Measurements from ENCODE around the gene PRKCD. TPM values are rescaled to one million over a fixed set of nuclear protein-coding genes. Genes with fewer than 3 reads are reported as not detected.

PRKCD gene
- total RNA-seq, 1 donor from 2014 or later = 16.1 TPM

GRCh38 chr3:53116956-53117355 lies 44.1 kb upstream of the PRKCD start:
- no peaks in the 10 kb centered on the region for H3K4me1 Mint-ChIP-seq

GRCh38 chr3:53120336-53120735 lies 40.7 kb upstream of the PRKCD start:
- DNase-seq (ENCODE audit: low spot score in 2 of 2, unreplicated experiment in 2 of 2) = no peak
- Mint-ChIP-seq H3K36me3 (peaks cover 35% of the 10 kb centered on the region), H3K4me1 (no peaks in the 10 kb centered on the region), H3K4me3 (no peak overlapping the region), H3K27me3 (ENCODE audit: low read depth) (no peaks in the 10 kb centered on the region), H3K27ac (no peak overlapping the region), H3K9me3 (no peaks in the 10 kb centered on the region)
- no peak for TF ChIP-seq CTCF (IDR thresholded peaks at IDR 0.05; ENCODE audit: unreplicated experiment)

More at GRCh38 chr3:53116956-53117355, 44.1 kb upstream of the PRKCD start:
- no peak overlapping the region for H3K27ac Mint-ChIP-seq
- peaks cover 13% of the 10 kb centered on the region for H3K36me3 Mint-ChIP-seq
- no peak for DNase-seq (ENCODE audit: low spot score in 2 of 2, unreplicated experiment in 2 of 2)
- TF ChIP-seq CTCF (IDR thresholded peaks at IDR 0.05; ENCODE audit: unreplicated experiment) = no peak
- no peaks in the 10 kb centered on the region for H3K9me3 Mint-ChIP-seq
- H3K27me3 Mint-ChIP-seq (ENCODE audit: low read depth) = no peaks in the 10 kb centered on the region
- no peak overlapping the region for H3K4me3 Mint-ChIP-seq

GRCh38 chr3:53122255-53122932 lies 38.6 kb upstream of the PRKCD start:
- Mint-ChIP-seq H3K36me3 (peaks cover 40% of the 10 kb centered on the region), H3K4me3 (no peak overlapping the region), H3K9me3 (no peaks in the 10 kb centered on the region), H3K27me3 (ENCODE audit: low read depth) (no peaks in the 10 kb centered on the region), H3K4me1 (no peaks in the 10 kb centered on the region), H3K27ac (no peak overlapping the region)
- no peak for TF ChIP-seq CTCF (IDR thresholded peaks at IDR 0.05; ENCODE audit: unreplicated experiment)
- DNase-seq (ENCODE audit: low spot score in 2 of 2, unreplicated experiment in 2 of 2) = no peak

- Mint-ChIP-seq H3K4me1 (no peaks in the 10 kb centered on the region), H3K27ac (no peak overlapping the region), H3K36me3 (peaks cover 40% of the 10 kb centered on the region), H3K27me3 (ENCODE audit: low read depth) (no peaks in the 10 kb centered on the region), H3K9me3 (no peaks in the 10 kb centered on the region), H3K4me3 (no peak overlapping the region)
- no peak for TF ChIP-seq CTCF (IDR thresholded peaks at IDR 0.05; ENCODE audit: unreplicated experiment)
- DNase-seq (ENCODE audit: low spot score in 2 of 2, unreplicated experiment in 2 of 2) = no peak
Observed at GRCh38 chr3:53122933-53123305, 38.1 kb upstream of the PRKCD start.

DNA sequence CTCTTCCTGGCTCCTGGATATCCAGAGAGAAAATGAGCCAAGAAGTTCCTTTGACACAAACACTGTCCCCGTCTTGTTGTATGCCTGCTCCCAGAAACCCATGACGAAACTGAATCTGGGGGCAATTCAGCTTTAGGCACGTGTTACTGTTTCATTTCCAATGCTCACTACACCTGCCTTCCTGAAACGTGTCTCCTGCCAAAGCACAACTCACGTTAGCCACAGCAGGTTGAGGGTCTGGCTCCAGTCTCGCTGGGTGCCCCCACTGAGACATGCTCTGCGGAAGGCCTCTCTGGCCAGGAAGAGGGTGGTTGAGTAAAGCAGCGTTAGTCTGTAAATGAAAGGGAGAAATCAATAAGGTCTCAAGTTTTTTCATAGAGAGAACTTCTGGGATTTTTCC lies 37.5 kb upstream of the PRKCD start:
- Mint-ChIP-seq H3K4me3 (no peak overlapping the region), H3K9me3 (no peaks in the 10 kb centered on the region), H3K36me3 (peaks cover 35% of the 10 kb centered on the region), H3K4me1 (no peaks in the 10 kb centered on the region), H3K27ac (no peak overlapping the region), H3K27me3 (ENCODE audit: low read depth) (no peaks in the 10 kb centered on the region)
- DNase-seq (ENCODE audit: low spot score in 2 of 2, unreplicated experiment in 2 of 2) = no peak
- no peak for TF ChIP-seq CTCF (IDR thresholded peaks at IDR 0.05; ENCODE audit: unreplicated experiment)

DNA sequence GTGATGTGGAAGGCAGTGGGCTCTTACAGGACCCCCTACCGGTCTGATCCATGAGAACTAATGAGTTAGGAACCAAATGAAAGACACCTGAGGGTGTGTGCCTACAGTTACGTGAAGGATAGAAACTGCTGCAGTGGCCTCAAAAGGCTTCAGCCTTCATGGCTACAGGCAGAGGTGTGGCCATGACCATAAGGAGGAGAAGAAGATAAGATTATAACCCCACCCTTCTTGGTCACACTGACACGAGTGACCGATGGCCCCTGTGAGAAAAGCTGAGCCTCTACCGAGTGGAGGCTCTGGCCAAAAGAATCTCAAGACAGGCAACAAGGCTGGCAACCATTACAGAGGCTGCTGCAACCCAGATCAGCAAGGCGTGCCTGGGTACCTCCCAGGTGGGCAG lies 37.1 kb upstream of the PRKCD start:
- H3K36me3 Mint-ChIP-seq = peaks cover 34% of the 10 kb centered on the region
- H3K4me1 Mint-ChIP-seq = no peaks in the 10 kb centered on the region
- no peak overlapping the region for H3K27ac Mint-ChIP-seq
- H3K27me3 Mint-ChIP-seq (ENCODE audit: low read depth) = no peaks in the 10 kb centered on the region
- DNase-seq (ENCODE audit: low spot score in 2 of 2, unreplicated experiment in 2 of 2) = no peak
- H3K4me3 Mint-ChIP-seq = no peak overlapping the region
- no peaks in the 10 kb centered on the region for H3K9me3 Mint-ChIP-seq
- no peak for TF ChIP-seq CTCF (IDR thresholded peaks at IDR 0.05; ENCODE audit: unreplicated experiment)
